ENCODE results near the gene KIF4A.

The KIF4A gene

GRCh38 chrX:70444326-70444945 lies 154.5 kb downstream of the KIF4A start, which contains the start of gene DLG3:
Gene DLG3, plus strand, starts transcription at chrX:70444835. Its CDS starts 367 bp downstream, at chrX:70445202.
- peak; percentile 65 for ATAC-seq
- peak; percentile 36 for DNase-seq

GRCh38 chrX:70444946-70445656 lies 155.2 kb downstream of the KIF4A start:
- ATAC-seq (no peak), DNase-seq (no peak)

- DNase-seq (no peak), ATAC-seq (no peak)
These were observed 156.0 kb downstream of the KIF4A start for GRCh38 chrX:70445951-70446350.

GRCh38 chrX:70446380-70447350 lies 156.8 kb downstream of the KIF4A start:
- no peak for ATAC-seq
- no peak for DNase-seq

- ATAC-seq (no peak), DNase-seq (no peak)
These were observed 159.6 kb downstream of the KIF4A start for GRCh38 chrX:70449457-70449966.

- ATAC-seq (peak; percentile 34), DNase-seq (peak; percentile 64)
These were observed 162.3 kb downstream of the KIF4A start for GRCh38 chrX:70452143-70452733.

GRCh38 chrX:70453024-70453618 lies 163.2 kb downstream of the KIF4A start:
- ATAC-seq (no peak), DNase-seq (no peak)

GRCh38 chrX:70454441-70455365 lies 164.8 kb downstream of the KIF4A start:
- DNase-seq (peak; percentile 68), ATAC-seq (peak; percentile 59)

GRCh38 chrX:70455366-70456202 lies 165.7 kb downstream of the KIF4A start:
- DNase-seq (peak; percentile 7), ATAC-seq (no peak)

GRCh38 chrX:70456256-70456655 lies 166.4 kb downstream of the KIF4A start:
- ATAC-seq, result peak; percentile 53
- DNase-seq, result no peak

GRCh38 chrX:70461026-70461425 lies 171.1 kb downstream of the KIF4A start:
- DNase-seq (no peak), ATAC-seq (no peak)

- no peak for ATAC-seq
- DNase-seq, result no peak
These were observed 174.1 kb downstream of the KIF4A start for GRCh38 chrX:70464051-70464450.

- no peak for DNase-seq
These were observed 177.1 kb downstream of the KIF4A start for GRCh38 chrX:70466968-70467367.

GRCh38 chrX:70468709-70469108 lies 178.8 kb downstream of the KIF4A start:
- DNase-seq (no peak), ATAC-seq (no peak)

More at GRCh38 chrX:70466968-70467367, 177.1 kb downstream of the KIF4A start:
- ATAC-seq, result no peak
